H1 (cell line): ENCODE measurements around the gene CAMK2D. TPM values are rescaled to one million over a fixed set of nuclear protein-coding genes. Genes with fewer than 3 reads are reported as not detected.
A peak's percentile ranks its signal among the peaks of the same experiment; 100 is the strongest.

Experiments used
- BCL11A ChIP-seq, 2 experiments: IDR thresholded peaks; one replicate each; pipeline ENCODE4 v1.6.1; 2011; ENCODE audit warnings: low read depth in 2 of 2, low read length in 2 of 2, mild to moderate bottlenecking in 2 of 2
- BRCA1 ChIP-seq: IDR thresholded peaks from 2 replicates; pipeline ENCODE4 v1.6.1; 2012; ENCODE audit warnings: low read depth, low read length, improper control_type of control experiment
- CHD1 ChIP-seq: IDR thresholded peaks from 2 replicates; pipeline ENCODE4 v1.6.1; 2012; ENCODE audit warnings: low read depth, low read length, improper control_type of control experiment
- CREB1 ChIP-seq: IDR thresholded peaks from 2 replicates; pipeline ENCODE4 v1.6.1; 2012; ENCODE audit warnings: inconsistent platforms
- EP300 ChIP-seq, 2 experiments: IDR thresholded peaks; 1 replicate in 1 of 2; 2 replicates in 1 of 2; pipeline ENCODE4 v1.6.1; 2011 to 2012; ENCODE audit warnings: low read depth in 2 of 2, low read length in 2 of 2, mild to moderate bottlenecking in 2 of 2, borderline replicate concordance in 1 of 2, inconsistent platforms in 1 of 2, moderate library complexity in 1 of 2
- FOSL1 ChIP-seq: IDR thresholded peaks from 2 replicates; pipeline ENCODE4 v1.6.1; 2011; ENCODE audit warnings: mild to moderate bottlenecking, low read depth, low read length, moderate library complexity; ENCODE audit not compliant: insufficient read depth
- HDAC2 ChIP-seq, 2 experiments: fragments of 300-600 bp in 1 of 2; sonication (generic) in 1 of 2; IDR thresholded peaks; 2 replicates each; pipeline ENCODE4 v1.6.1; 2011 to 2012; ENCODE audit warnings: low read depth in 2 of 2, low read length in 2 of 2, mild to moderate bottlenecking in 2 of 2, moderate library complexity in 2 of 2, borderline replicate concordance in 1 of 2, inconsistent platforms in 1 of 2
- HDAC6 ChIP-seq: IDR thresholded peaks from one replicate; pipeline ENCODE4 v1.7.1; 2012; ENCODE audit warnings: low read depth, mild to moderate bottlenecking, inconsistent platforms, low read length, moderate library complexity
- JUN ChIP-seq: IDR thresholded peaks from 2 replicates; pipeline ENCODE4 v1.6.1; 2011; ENCODE audit warnings: low read depth, mild to moderate bottlenecking, improper control_type of control experiment, low read length
- KDM4A ChIP-seq: IDR thresholded peaks from one replicate; pipeline ENCODE4 v1.7.1; 2012; ENCODE audit warnings: low read depth, mild to moderate bottlenecking, moderate library complexity, low read length, inconsistent platforms; ENCODE audit not compliant: severe bottlenecking
- NANOG ChIP-seq: IDR thresholded peaks from 2 replicates; pipeline ENCODE4 v1.6.1; 2011; ENCODE audit warnings: low read length, low read depth, mild to moderate bottlenecking, inconsistent platforms; ENCODE audit not compliant: insufficient read depth, poor library complexity, severe bottlenecking
- POU5F1 ChIP-seq: IDR thresholded peaks from 2 replicates; pipeline ENCODE4 v1.6.1; 2011; ENCODE audit warnings: low read depth, mild to moderate bottlenecking, low read length, moderate library complexity
- RXRA ChIP-seq: IDR thresholded peaks from 2 replicates; pipeline ENCODE4 v1.6.1; 2011; ENCODE audit warnings: low read depth, mild to moderate bottlenecking, low read length, moderate library complexity; ENCODE audit not compliant: insufficient read depth
- SAP30 ChIP-seq: fragments of 300-600 bp; sonication (generic); IDR thresholded peaks from 2 replicates; pipeline ENCODE4 v1.7.1; 2012; ENCODE audit warnings: low read length, moderate library complexity, mild to moderate bottlenecking, inconsistent platforms; ENCODE audit not compliant: insufficient read depth, insufficient replicate concordance
- SIRT6 ChIP-seq: IDR thresholded peaks from one replicate; pipeline ENCODE4 v1.7.1; 2012; ENCODE audit warnings: low read length, inconsistent platforms
- SP1 ChIP-seq: IDR thresholded peaks from 2 replicates; pipeline ENCODE4 v1.6.1; 2011; ENCODE audit warnings: low read depth, low read length
- SP2 ChIP-seq: IDR thresholded peaks from 2 replicates; pipeline ENCODE4 v1.6.1; 2012; ENCODE audit warnings: mild to moderate bottlenecking, low read length, inconsistent platforms
- SP4 ChIP-seq: IDR thresholded peaks from 2 replicates; pipeline ENCODE4 v1.6.1; 2012; ENCODE audit warnings: low read length, inconsistent platforms
- TAF1 ChIP-seq: IDR thresholded peaks from 2 replicates; pipeline ENCODE4 v1.6.1; 2011; ENCODE audit warnings: mild to moderate bottlenecking, low read depth, low read length
- TCF12 ChIP-seq: IDR thresholded peaks from 2 replicates; pipeline ENCODE4 v1.6.1; 2011; ENCODE audit warnings: low read depth, mild to moderate bottlenecking, low read length
- YY1 ChIP-seq: IDR thresholded peaks from 2 replicates; pipeline ENCODE4 v1.6.1; 2011; ENCODE audit warnings: low read depth, mild to moderate bottlenecking, low read length
- polyA plus RNA-seq, 7 experiments: library from polyadenylated mRNA; depleted of rRNA in 3 of 7; stranded (reverse) in 5 of 7; unstranded in 2 of 7; fragments of >200 nt in 5 of 7; fragments of 200-250 nt in 2 of 7; gene quantifications; 1 replicate in 5 of 7; 2 replicates in 1 of 7; 4 replicates in 1 of 7; pipeline versions ENCODE4 v1.2.1 to v1.2.3, GENCODE V29; 2011 to 2013; ENCODE audit warnings: missing spikeins in 2 of 7, mixed read lengths in 2 of 7
- total RNA-seq: library from RNA; stranded (reverse); fragmentation: NEBNext Ultra II Directional; extraction: Animal tissue kit (Norgen Biotek cat#: 25700); gene quantifications from 2 replicates; pipeline ENCODE4 v1.2.1, GENCODE V29; 2021
- TF ChIP-seq, protein P1 (sequence below), 3 experiments: IDR thresholded peaks; 1 replicate in 2 of 3; 2 replicates in 1 of 3; pipeline versions ENCODE4 v1.5.1 to v1.6.1; 2011; ENCODE audit warnings: low read length in 3 of 3, mild to moderate bottlenecking in 3 of 3, inconsistent platforms in 2 of 3, low read depth in 1 of 3, moderate library complexity in 1 of 3; ENCODE audit not compliant: insufficient read depth in 1 of 3; ENCODE audit errors: control extremely low read depth in 1 of 3

The CAMK2D gene
- total and polyA plus RNA-seq, 2 of the 8 experiments (the other 6 are each of a cell fraction or from before 2014, with no cell fraction given), result 3.2 to 7.0 TPM

DNA sequence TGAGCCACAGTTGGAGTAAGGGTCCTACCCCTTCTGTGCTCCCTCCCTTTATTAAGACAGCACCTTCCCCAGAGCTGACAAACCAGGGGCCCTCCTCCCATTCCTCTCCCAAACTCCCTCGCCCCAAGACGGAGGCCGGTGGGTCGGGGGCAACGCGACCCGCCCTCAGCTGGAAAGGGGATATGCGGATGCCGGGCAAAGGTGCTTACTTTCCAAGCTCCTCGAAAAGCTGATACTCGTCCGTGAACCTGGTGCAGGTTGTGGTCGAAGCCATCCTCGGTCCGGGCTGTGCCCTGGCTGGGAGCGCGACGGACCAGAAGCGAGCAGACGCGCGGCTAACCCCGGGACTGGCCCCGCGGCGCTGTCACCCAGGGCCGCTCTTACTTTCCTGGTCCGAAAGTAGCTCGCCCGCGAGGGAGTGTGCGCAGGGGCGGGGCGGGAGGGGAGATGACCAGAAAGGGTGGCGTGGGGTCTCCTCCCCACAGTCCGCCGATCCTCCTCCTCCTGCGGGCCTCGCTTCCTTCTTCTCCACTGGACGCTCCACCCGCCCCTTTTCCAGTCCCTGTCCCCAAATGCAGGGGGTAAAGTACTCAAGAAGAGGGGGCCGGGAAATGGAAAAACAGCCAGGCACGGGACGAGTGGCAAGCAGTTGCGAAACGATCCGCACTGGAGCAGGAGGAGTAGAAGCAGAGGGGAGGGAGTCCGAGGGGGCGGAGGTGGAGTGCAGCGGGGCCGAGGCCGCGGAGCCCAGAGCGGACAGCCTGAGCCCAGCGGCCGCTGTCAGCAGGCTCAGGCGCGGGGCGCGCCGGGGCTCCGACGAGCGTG lies 531 bp downstream of the CAMK2D start (continued):
- no peak for TF ChIP-seq TCF12
- TF ChIP-seq HDAC6, result no peak
- no peak for TF ChIP-seq SAP30
- no peak for TF ChIP-seq BCL11A (IDR thresholded peaks at IDR 0.05; ENCODE audit: low read depth in 2 of 2, low read length in 2 of 2)
- TF ChIP-seq SP4, result no peak
- no peak for TF ChIP-seq HDAC2 (IDR thresholded peaks at IDR 0.05; ENCODE audit: borderline replicate concordance in 1 of 2, low read depth in 2 of 2, low read length in 2 of 2)
- TF ChIP-seq YY1, result peak; percentile 20; the same call in 1 of the 2 replicates
- TF ChIP-seq SP2, result no peak
- no peak for TF ChIP-seq TAF1
- no peak for TF ChIP-seq POU5F1
- TF ChIP-seq SIRT6, result no peak
- no peak for TF ChIP-seq JUN
- no peak for TF ChIP-seq SP1
- peak; percentile 62 for TF ChIP-seq KDM4A
- no peak for TF ChIP-seq NANOG
- no peak for TF ChIP-seq FOSL1
- no peak for TF ChIP-seq RXRA
- TF ChIP-seq CREB1, result no peak
- TF ChIP-seq EP300 (IDR thresholded peaks at IDR 0.05; ENCODE audit: borderline replicate concordance in 1 of 2, low read depth in 2 of 2, low read length in 2 of 2), result no peak
- TF ChIP-seq BRCA1, result no peak
- no peak for TF ChIP-seq CHD1
- TF ChIP-seq, protein P1, sequence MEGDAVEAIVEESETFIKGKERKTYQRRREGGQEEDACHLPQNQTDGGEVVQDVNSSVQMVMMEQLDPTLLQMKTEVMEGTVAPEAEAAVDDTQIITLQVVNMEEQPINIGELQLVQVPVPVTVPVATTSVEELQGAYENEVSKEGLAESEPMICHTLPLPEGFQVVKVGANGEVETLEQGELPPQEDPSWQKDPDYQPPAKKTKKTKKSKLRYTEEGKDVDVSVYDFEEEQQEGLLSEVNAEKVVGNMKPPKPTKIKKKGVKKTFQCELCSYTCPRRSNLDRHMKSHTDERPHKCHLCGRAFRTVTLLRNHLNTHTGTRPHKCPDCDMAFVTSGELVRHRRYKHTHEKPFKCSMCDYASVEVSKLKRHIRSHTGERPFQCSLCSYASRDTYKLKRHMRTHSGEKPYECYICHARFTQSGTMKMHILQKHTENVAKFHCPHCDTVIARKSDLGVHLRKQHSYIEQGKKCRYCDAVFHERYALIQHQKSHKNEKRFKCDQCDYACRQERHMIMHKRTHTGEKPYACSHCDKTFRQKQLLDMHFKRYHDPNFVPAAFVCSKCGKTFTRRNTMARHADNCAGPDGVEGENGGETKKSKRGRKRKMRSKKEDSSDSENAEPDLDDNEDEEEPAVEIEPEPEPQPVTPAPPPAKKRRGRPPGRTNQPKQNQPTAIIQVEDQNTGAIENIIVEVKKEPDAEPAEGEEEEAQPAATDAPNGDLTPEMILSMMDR (IDR thresholded peaks at IDR 0.05; ENCODE audit: control extremely low read depth in 1 of 3, insufficient read depth in 1 of 3, low read depth in 1 of 3, low read length in 3 of 3), result no peak
